HG03103 (cell line): ENCODE data around the gene SNX15.
"Not testable (repeated sequence)": the region's sequence is repeated elsewhere in the genome, so short reads cannot be mapped to it uniquely, and the experiment has no call there.

Experiments used
- ATAC-seq: cut with Tn5 transposase; IDR thresholded peaks from one replicate; pipeline ENCODE4 v1.9.1; 2021; ENCODE audit warnings: low read depth; ENCODE audit not compliant: unreplicated experiment

The SNX15 gene

GRCh38 chr11:65014726-65015227 lies 12.5 kb upstream of the SNX15 start:
- peak; percentile 8 for ATAC-seq

GRCh38 chr11:65016705-65017104 lies 10.5 kb upstream of the SNX15 start:
- ATAC-seq: no peak

- ATAC-seq: no peak
Measured at GRCh38 chr11:65017937-65018336, 9.3 kb upstream of the SNX15 start.

DNA sequence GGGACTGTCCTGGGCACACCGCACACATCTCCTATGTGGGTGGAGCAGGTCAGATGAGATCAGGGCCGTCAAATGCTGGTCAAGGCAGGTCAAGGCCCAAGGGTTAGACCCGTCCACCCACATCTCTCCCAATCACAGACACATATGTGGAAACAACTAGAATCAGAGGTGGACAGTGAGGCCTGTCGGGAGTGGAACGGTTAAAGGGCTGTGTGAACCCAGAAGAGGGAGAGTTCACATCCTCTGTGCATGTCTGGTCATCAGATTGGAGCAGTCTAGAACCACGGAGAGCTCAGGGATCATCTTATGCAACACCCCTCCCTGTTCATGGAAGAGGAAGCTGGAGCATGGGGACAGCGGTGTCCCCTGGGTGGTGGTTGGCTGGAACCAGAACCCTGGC lies 7.4 kb upstream of the SNX15 start:
- ATAC-seq: no peak

GRCh38 chr11:65021003-65021402 lies 6.2 kb upstream of the SNX15 start:
- ATAC-seq: no peak

DNA sequence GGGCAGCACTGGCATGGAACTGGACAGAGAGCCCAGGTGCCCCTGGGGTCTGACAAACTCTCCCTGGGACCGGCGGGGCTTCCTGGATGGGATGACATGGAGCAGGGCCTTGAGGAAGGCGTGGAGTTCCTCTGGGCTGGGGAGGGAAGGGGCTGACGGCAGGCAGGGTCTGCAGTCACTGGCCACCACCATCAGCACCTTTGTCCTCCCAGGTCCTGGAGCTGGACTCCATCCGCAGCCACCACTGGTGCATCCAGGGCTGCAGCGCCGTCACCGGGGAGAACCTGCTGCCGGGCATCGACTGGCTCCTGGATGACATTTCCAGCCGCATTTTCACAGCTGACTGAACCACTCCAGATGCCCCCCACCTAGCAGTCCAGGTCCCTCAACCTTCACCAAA lies 5.7 kb upstream of the SNX15 start:
- no peak for ATAC-seq

DNA sequence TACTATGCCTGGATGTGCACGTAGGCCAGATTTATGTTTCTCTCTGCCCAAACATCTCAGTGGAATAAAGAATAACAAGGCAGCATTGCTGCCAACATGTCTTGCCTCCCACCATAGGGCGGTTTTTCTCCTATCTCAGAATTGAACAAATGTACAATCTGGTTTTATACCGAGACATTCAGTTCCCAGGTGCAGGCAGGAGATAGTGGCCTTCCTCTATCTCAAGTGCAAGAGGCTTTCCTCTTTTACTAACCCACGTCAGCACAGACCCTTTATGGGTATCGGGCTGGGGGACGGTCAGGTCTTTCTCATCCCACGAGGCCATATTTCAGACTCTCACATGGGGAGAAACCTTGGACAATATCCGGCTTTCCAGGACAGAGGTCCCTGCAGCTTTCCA lies 3.7 kb upstream of the SNX15 start:
- not testable (repeated sequence) for ATAC-seq

DNA sequence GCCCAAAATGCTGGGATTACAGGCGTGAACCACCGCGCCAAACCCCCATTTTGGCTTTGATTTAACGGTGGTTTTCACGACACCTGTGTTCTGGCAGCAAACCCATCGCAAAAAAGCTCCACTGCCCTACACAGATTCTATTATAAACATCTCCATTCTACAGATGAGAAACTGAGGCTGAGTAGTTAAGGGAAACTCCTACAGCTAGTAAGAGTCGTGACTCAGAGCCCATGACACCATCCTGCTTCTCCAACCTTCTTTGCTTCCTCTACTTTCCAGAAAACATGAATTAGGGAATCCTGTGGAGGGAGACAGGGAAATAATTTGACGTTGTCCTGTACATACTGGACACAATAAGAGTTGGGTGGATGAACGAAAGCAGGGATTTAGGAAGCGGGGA lies 429 bp upstream of the SNX15 start:
- no peak for ATAC-seq

- no peak for ATAC-seq
Measured at GRCh38 chr11:65032216-65032615, 5.0 kb downstream of the SNX15 start.

GRCh38 chr11:65034423-65034822 lies 7.2 kb downstream of the SNX15 start:
- ATAC-seq: no peak

GRCh38 chr11:65035579-65035978 lies 8.3 kb downstream of the SNX15 start:
- no peak for ATAC-seq

DNA sequence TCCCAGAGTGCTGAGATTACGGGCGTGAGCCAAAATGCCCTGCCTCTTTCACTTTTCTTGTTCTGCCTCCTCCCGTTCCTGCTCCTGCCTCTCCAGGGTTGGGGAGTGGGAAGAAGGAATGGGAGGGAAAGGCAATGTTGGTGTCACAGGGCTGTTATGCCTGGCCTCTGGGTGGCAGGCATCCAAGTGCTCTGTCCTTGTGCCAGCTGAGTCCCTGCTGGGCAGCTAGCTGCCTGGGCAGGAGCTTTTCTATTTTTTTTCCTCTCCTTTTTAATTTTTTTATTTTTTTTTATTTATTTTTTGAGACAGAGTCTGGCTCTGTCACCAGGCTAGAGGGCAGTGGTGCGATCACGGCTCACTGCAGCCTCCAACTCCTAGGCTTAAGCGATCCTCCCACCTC lies 9.7 kb downstream of the SNX15 start:
- no peak for ATAC-seq

GRCh38 chr11:65040520-65040846 lies 13.2 kb downstream of the SNX15 start:
- no peak for ATAC-seq

GRCh38 chr11:65040847-65041622 lies 13.8 kb downstream of the SNX15 start, which contains the start of gene SAC3D1:
TSS of gene SAC3D1 (plus strand) at chr11:65041210. CDS start at chr11:65041293, 83 bp downstream.
- ATAC-seq: peak; percentile 83

DNA sequence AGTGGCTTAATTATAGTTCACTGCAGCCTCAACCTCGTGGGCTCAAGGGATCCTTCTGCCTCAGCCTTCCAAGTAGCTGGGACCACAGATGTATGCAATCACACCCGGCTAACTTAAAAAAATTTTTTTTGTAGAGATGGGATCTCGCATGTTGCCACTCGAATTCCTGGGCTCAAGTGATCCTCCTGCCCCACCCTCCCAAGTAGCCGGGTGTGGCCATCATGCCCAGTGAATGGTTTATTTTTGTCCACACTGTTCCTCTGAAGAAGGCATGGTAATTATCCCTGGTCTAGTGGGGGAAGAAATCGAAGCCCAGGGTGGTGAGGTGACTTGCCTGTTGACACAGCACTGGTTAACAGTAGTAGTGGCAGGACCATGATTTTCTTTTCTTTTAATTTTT lies 15.7 kb downstream of the SNX15 start:
- no peak for ATAC-seq

DNA sequence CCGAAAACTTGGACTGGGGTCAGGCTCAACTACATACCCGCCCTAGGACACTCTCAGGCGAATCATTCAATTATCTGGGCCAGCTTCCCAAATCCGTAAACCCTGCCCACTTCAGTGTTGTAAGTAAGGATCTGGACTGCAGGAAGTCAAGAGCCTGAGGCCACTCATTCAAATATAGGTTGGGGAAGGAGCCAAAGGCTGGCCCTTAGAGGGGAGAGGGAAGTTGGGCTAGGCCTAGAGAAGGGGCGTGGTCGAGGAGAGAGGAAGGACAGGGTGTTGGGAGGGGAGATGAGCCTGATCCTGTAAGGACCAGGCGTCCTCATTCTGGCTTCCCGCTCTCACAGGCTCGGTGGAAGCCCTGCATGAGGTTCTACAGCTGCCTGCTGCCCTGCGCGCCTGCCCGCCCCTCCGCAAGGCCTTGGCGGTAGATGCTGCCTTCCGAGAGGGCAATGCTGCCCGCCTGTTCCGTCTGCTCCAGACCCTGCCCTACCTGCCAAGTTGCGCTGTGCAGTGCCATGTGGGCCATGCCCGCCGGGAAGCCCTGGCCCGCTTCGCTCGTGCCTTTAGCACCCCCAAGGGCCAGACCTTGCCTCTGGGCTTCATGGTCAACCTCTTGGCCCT lies 16.8 kb downstream of the SNX15 start:
- ATAC-seq: no peak

DNA sequence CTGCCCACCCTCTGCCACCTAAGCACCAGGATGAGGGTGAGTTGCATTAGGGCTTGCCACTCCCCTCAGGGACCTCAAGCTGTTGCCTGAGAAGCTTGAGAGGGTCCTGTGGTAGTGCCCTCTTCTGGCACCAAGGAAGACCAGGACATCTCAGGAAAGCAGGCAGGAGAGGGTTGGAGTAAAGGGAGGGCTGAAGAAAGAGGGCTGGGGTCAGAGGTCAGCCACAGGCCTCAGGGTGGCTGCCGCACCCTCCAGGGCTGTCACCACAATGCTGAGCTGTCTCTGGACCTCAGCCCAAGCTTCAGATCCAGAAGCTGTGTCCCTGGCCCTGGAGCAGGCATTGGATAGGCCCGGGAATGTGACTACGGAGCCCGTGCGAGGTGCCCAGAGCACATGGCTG lies 17.8 kb downstream of the SNX15 start:
- no peak for ATAC-seq

- ATAC-seq: no peak
Measured at GRCh38 chr11:65045728-65046127, 18.5 kb downstream of the SNX15 start.

DNA sequence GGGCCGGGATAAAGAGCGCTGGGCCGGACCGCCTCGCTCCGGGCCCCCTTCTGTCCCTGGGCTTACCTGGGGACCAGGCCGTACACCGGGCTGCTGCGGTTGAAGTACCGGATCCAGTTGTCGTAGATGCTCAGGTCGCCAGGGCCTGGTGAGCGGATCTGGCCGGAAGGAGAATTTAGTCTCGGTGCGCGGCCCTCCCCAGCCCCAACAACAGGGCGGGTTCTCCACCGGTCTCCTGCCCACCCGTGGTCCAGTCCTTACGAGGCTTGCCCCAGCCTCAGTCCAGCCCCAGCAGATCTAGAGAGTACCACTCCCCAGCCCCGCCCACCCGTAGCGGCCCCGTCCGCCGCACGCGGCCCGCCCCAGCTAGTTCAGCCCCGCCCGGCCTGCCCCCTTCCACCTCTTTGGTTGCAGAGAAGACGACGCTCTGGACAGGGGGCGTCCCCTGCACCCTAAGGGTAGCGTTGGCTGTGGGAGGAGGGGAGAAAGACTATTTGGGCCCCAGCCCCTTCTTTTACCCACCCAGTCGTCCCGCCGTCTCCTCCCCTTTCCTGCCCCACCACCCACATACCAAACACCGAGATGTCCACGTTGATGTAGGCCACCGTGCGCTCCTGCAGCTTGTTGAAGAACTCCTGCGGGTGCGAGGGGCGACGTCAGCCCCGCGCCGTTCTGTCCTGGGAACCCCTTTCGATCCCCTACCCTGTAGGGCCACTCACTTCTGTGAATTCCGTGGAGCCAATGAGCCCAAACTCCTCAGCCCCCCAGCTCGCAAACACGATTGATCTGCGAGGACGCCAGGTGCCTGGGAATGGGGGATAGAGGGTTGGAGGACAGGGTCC lies 20.6 kb downstream of the SNX15 start:
- ATAC-seq: no peak

DNA sequence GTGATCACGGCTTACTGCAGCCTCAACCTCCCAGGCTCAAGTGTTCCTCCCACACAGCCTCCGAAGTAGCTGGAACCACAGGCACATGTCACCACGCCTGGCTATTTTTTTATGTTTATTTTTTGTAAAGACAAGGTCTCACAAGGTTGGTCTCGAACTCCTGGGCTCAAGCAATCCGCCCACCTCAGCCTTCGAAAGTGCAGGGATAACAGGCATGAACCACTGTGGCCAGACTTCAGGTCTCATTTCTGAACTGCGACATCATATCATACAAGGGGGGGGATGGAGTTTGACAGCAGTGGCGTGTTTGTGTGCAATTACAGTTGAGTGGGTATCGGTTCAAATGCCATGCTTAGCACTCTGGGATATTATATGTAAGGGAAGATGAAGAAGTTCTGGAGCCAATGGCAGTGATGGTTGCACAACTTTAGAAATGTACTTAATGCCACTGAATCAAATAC lies 24.2 kb downstream of the SNX15 start:
- no peak for ATAC-seq

DNA sequence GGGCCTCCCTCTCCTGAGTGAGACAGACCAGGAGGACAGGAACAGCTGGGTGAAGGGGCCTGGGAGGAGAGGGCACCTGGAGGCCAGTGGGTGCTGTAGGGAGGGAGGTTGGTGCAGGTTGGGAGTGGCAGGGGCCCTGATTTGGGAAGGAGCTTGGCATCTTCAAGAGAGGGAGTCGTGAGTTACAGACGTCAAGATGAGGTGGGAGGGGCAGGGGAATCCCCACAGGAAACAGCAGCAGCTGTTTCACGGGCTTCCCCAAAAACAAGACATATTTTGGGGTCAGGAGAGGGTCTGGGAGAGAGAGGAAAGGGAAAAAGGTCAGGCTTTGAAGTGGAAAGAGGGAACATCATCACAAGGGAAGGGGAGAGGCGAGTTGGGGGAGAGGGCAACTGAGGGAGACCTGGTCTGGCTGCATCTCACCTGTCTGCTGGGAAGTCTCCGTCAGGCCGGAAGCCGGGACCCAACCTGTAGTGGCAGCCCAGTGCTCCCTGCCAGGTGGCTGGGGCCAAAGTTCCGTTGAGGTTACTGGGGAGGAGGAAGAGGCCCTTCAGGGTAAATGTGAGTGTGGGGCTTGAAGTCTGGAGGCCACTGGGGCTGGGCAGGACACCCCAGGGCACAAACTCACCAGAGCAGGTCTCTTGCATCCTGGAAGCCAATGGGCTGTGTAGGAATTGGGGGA lies 26.7 kb downstream of the SNX15 start:
- no peak for ATAC-seq
